HUES6 (cell line): ENCODE measurements around the gene RPL39L.

ENCODE experiments used
- H3K27ac ChIP-seq: 2 replicates; pipeline ENCODE4 v1.7.0; 2013; ENCODE audit warnings: low read depth, mild to moderate bottlenecking, low read length, inconsistent platforms
- H3K27me3 ChIP-seq: 2 replicates; pipeline ENCODE4 v1.6.1; 2013; ENCODE audit warnings: low read length; ENCODE audit not compliant: control insufficient read depth, insufficient read depth
- H3K36me3 ChIP-seq: 2 replicates; pipeline ENCODE4 v1.6.1; 2013; ENCODE audit warnings: low read length; ENCODE audit not compliant: control insufficient read depth, insufficient read depth
- H3K4me1 ChIP-seq: 2 replicates; pipeline ENCODE4 v1.6.1; 2013; ENCODE audit warnings: low read length; ENCODE audit not compliant: control insufficient read depth, insufficient read depth
- H3K4me3 ChIP-seq: 2 replicates; pipeline ENCODE4 v1.5.1; 2013; ENCODE audit warnings: low read depth, low read length
- H3K9ac ChIP-seq: one replicate; pipeline ENCODE4 v1.6.1; 2013; ENCODE audit warnings: mild to moderate bottlenecking, low read length
- H3K9me3 ChIP-seq: 2 replicates; pipeline ENCODE4 v1.6.1; 2013; ENCODE audit warnings: low read depth, low read length; ENCODE audit not compliant: control insufficient read depth, insufficient read depth

Gene RPL39L

GRCh38 chr3:187169231-187169960 lies 30.1 kb upstream of the RPL39L start:
- H3K27ac ChIP-seq = no peak overlapping the region
- H3K27me3 ChIP-seq = no peaks in the 10 kb centered on the region
- no peak overlapping the region for H3K4me3 ChIP-seq
- peaks cover 27% of the 10 kb centered on the region for H3K4me1 ChIP-seq
- H3K36me3 ChIP-seq = peaks cover 26% of the 10 kb centered on the region
- H3K9me3 ChIP-seq = no peaks in the 10 kb centered on the region
- H3K9ac ChIP-seq = no peak overlapping the region

GRCh38 chr3:187167777-187168176 lies 28.5 kb upstream of the RPL39L start:
- no peaks in the 10 kb centered on the region for H3K9me3 ChIP-seq
- no peak overlapping the region for H3K27ac ChIP-seq
- H3K36me3 ChIP-seq = peaks cover 14% of the 10 kb centered on the region; the same call in 1 of the 2 replicates
- peaks cover 18% of the 10 kb centered on the region for H3K4me1 ChIP-seq
- no peak overlapping the region for H3K9ac ChIP-seq
- H3K4me3 ChIP-seq = no peak overlapping the region
- H3K27me3 ChIP-seq = no peaks in the 10 kb centered on the region

- H3K4me1 ChIP-seq = peaks cover 26% of the 10 kb centered on the region
- no peaks in the 10 kb centered on the region for H3K27me3 ChIP-seq
- no peaks in the 10 kb centered on the region for H3K9me3 ChIP-seq
- no peak overlapping the region for H3K27ac ChIP-seq
- peaks cover 10% of the 10 kb centered on the region; the same call in 1 of the 2 replicates for H3K36me3 ChIP-seq
- no peak overlapping the region for H3K9ac ChIP-seq
- no peak overlapping the region for H3K4me3 ChIP-seq
These were observed 27.5 kb upstream of the RPL39L start for GRCh38 chr3:187166750-187167149.

- H3K27me3 ChIP-seq = no peaks in the 10 kb centered on the region
- no peak overlapping the region for H3K9ac ChIP-seq
- H3K36me3 ChIP-seq = peaks cover 16% of the 10 kb centered on the region
- no peak overlapping the region for H3K27ac ChIP-seq
- H3K9me3 ChIP-seq = 0 out of 2 replicates have a peak, but pooled peaks cover under 1% of the 10 kb centered on the region
- H3K4me1 ChIP-seq = peaks cover 26% of the 10 kb centered on the region
- H3K4me3 ChIP-seq = no peak overlapping the region
These were observed 25.8 kb upstream of the RPL39L start for GRCh38 chr3:187165144-187165543.

- H3K4me3 ChIP-seq = no peak overlapping the region
- H3K9me3 ChIP-seq = peaks cover 11% of the 10 kb centered on the region
- no peak overlapping the region for H3K27ac ChIP-seq
- peaks cover 26% of the 10 kb centered on the region for H3K4me1 ChIP-seq
- H3K27me3 ChIP-seq = no peaks in the 10 kb centered on the region
- peaks cover 20% of the 10 kb centered on the region for H3K36me3 ChIP-seq
- H3K9ac ChIP-seq = no peak overlapping the region
These were observed 23.1 kb upstream of the RPL39L start for GRCh38 chr3:187162265-187162953.

- Histone ChIP-seq H3K27me3 (no peaks in the 10 kb centered on the region), H3K36me3 (peaks cover 22% of the 10 kb centered on the region), H3K9ac (no peak overlapping the region), H3K27ac (no peak overlapping the region), H3K4me3 (no peak overlapping the region), H3K4me1 (peaks cover 26% of the 10 kb centered on the region), H3K9me3 (peaks cover 11% of the 10 kb centered on the region)
These were observed 22.3 kb upstream of the RPL39L start for GRCh38 chr3:187161556-187161955.

GRCh38 chr3:187150599-187150998 lies 11.3 kb upstream of the RPL39L start:
- Histone ChIP-seq H3K27me3 (no peaks in the 10 kb centered on the region), H3K36me3 (peaks cover 6% of the 10 kb centered on the region), H3K27ac (no peak overlapping the region), H3K9me3 (peaks cover 19% of the 10 kb centered on the region), H3K4me3 (no peak overlapping the region; the same call in 1 of the 2 replicates), H3K4me1 (no peaks in the 10 kb centered on the region), H3K9ac (no peak overlapping the region)

- no peaks in the 10 kb centered on the region for H3K27me3 ChIP-seq
- peaks cover 6% of the 10 kb centered on the region for H3K36me3 ChIP-seq
- H3K9ac ChIP-seq = no peak overlapping the region
- H3K4me1 ChIP-seq = no peaks in the 10 kb centered on the region
- peaks cover 23% of the 10 kb centered on the region for H3K9me3 ChIP-seq
- H3K27ac ChIP-seq = no peak overlapping the region
- H3K4me3 ChIP-seq = no peak overlapping the region; the same call in 1 of the 2 replicates
These were observed 10.9 kb upstream of the RPL39L start for GRCh38 chr3:187150186-187150585.

- H3K9me3 ChIP-seq = peaks cover 33% of the 10 kb centered on the region
- H3K36me3 ChIP-seq = peaks cover 31% of the 10 kb centered on the region
- H3K4me1 ChIP-seq = no peaks in the 10 kb centered on the region
- no peak overlapping the region for H3K9ac ChIP-seq
- no peak overlapping the region for H3K27ac ChIP-seq
- no peaks in the 10 kb centered on the region for H3K27me3 ChIP-seq
- H3K4me3 ChIP-seq = no peak overlapping the region
These were observed 7.1 kb upstream of the RPL39L start for GRCh38 chr3:187146389-187146788.

GRCh38 chr3:187145149-187145895 lies 6.0 kb upstream of the RPL39L start:
- Histone ChIP-seq H3K4me3 (no peak overlapping the region), H3K9me3 (peaks cover 33% of the 10 kb centered on the region), H3K27me3 (no peaks in the 10 kb centered on the region), H3K27ac (no peak overlapping the region), H3K36me3 (peaks cover 33% of the 10 kb centered on the region), H3K9ac (no peak overlapping the region), H3K4me1 (no peaks in the 10 kb centered on the region)

- Histone ChIP-seq H3K4me3 (peak overlapping the region; percentile 80), H3K27me3 (no peaks in the 10 kb centered on the region), H3K9me3 (peaks cover 22% of the 10 kb centered on the region), H3K36me3 (peaks cover 34% of the 10 kb centered on the region), H3K4me1 (0 out of 2 replicates have a peak, but pooled peaks cover 3% of the 10 kb centered on the region), H3K27ac (no peak overlapping the region), H3K9ac (no peak overlapping the region)
These were observed 578 bp upstream of the RPL39L start for GRCh38 chr3:187139895-187140253.
